Measurements from ENCODE around the gene BEND5.

- no peak for TF ChIP-seq POLR2A (IDR thresholded peaks at IDR 0.05)
- no peak for TF ChIP-seq CTCF (IDR thresholded peaks at IDR 0.05)
Measured at GRCh38 chr1:48681476-48682305, 95.0 kb downstream of the BEND5 start.

Measured in thyroid gland (tissue), 4 donors.